Measurements from ENCODE around the gene DLG2.

The DLG2 gene

DNA sequence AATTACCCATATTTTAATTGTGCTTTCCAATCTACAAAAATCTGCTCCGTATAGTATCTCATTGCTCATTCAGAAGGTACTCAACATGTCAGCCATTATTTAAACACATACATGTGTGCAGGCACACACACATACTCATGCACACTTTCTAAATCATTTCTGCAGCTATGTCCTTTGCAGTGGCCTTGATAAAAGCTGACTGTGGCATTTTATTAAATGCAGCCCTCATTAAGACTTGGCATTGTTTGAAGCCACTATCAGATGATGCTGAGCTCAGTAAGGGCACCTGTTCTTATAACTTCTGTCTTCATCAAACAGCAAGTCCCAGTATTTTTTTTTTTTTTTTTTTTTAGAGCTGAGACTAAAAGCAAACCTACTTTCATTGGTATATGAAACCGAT lies 1269.1 kb downstream of the DLG2 start:
- no peaks in the 10 kb centered on the region for H3K9me3 ChIP-seq (ENCODE audit: control extremely low read depth in 1 of 5, control insufficient read depth in 4 of 5, insufficient read depth in 2 of 5, low read depth in 1 of 5, low read length in 4 of 5)
- no peak overlapping the region for H3K4me3 ChIP-seq (ENCODE audit: control insufficient read depth in 1 of 7, extremely low read depth in 1 of 7, insufficient read depth in 4 of 7, low read depth in 2 of 7, low read length in 6 of 7)
- no peaks in the 10 kb centered on the region for H3K27me3 ChIP-seq (replicated peaks in 2 of 5; ENCODE audit: control insufficient read depth in 4 of 5, insufficient read depth in 5 of 5, low read length in 4 of 5)
- H3K36me3 ChIP-seq (ENCODE audit: control insufficient read depth in 4 of 4, insufficient read depth in 4 of 4, low read length in 3 of 4): no peaks in the 10 kb centered on the region
- DNase-seq: no peak
- no peak overlapping the region for H3K27ac ChIP-seq (ENCODE audit: insufficient read depth in 1 of 2, low read depth in 1 of 2, low read length in 2 of 2, poor library complexity in 1 of 2, severe bottlenecking in 2 of 2)
- ChIA-PET POLR2A (no interaction called here), CTCF (no interaction called here)
- WGBS (ENCODE audit: insufficient coverage): 100% methylated on average over 1 of the region's 2 CpGs
- no peaks in the 10 kb centered on the region for H3K4me1 ChIP-seq (ENCODE audit: control extremely low read depth in 1 of 4, control insufficient read depth in 4 of 4, insufficient read depth in 4 of 4, low read length in 3 of 4)

GRCh38 chr11:84355911-84356310 lies 1271.2 kb downstream of the DLG2 start:
- CTCF ChIA-PET: no interaction called here

DNA sequence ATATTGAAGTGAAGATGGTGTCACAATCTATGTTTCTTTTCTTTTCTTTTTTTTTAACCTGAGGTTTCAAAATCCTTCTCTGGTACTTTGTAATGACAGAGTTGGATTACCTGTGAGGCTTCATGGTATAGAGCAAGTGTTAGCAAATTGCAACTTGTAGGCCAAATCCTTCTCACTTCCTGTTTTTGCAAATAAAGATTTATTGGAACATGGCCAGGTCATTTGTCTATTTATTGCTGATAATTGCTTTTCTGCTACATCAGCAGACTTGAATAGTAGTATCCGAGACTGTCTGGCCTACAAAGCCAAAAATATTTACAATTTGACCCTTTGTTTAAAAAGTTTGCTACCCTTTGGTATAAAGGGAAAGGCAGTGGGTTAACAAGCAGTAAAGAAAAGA lies 1281.5 kb downstream of the DLG2 start:
- H3K36me3 ChIP-seq (ENCODE audit: control insufficient read depth in 4 of 4, insufficient read depth in 4 of 4, low read length in 3 of 4): no peaks in the 10 kb centered on the region
- no peak overlapping the region for H3K27ac ChIP-seq (ENCODE audit: insufficient read depth in 1 of 2, low read depth in 1 of 2, low read length in 2 of 2, poor library complexity in 1 of 2, severe bottlenecking in 2 of 2)
- DNase-seq: no peak
- WGBS (ENCODE audit: insufficient coverage): no CpG with 5 or more reads among the region's 1 CpG
- ChIA-PET POLR2A (no interaction called here), CTCF (no interaction called here)
- no peak overlapping the region for H3K4me3 ChIP-seq (ENCODE audit: control insufficient read depth in 1 of 7, extremely low read depth in 1 of 7, insufficient read depth in 4 of 7, low read depth in 2 of 7, low read length in 6 of 7)
- H3K4me1 ChIP-seq (ENCODE audit: control extremely low read depth in 1 of 4, control insufficient read depth in 4 of 4, insufficient read depth in 4 of 4, low read length in 3 of 4): no peaks in the 10 kb centered on the region
- H3K9me3 ChIP-seq (ENCODE audit: control extremely low read depth in 1 of 5, control insufficient read depth in 4 of 5, insufficient read depth in 2 of 5, low read depth in 1 of 5, low read length in 4 of 5): no peaks in the 10 kb centered on the region
- no peaks in the 10 kb centered on the region for H3K27me3 ChIP-seq (replicated peaks in 2 of 5; ENCODE audit: control insufficient read depth in 4 of 5, insufficient read depth in 5 of 5, low read length in 4 of 5)

More at GRCh38 chr11:84355911-84356310, 1271.2 kb downstream of the DLG2 start:
- POLR2A ChIA-PET: no interaction called here
- Histone ChIP-seq H3K9me3 (ENCODE audit: control extremely low read depth in 1 of 5, control insufficient read depth in 4 of 5, insufficient read depth in 2 of 5, low read depth in 1 of 5, low read length in 4 of 5) (no peaks in the 10 kb centered on the region), H3K27ac (ENCODE audit: insufficient read depth in 1 of 2, low read depth in 1 of 2, low read length in 2 of 2, poor library complexity in 1 of 2, severe bottlenecking in 2 of 2) (no peak overlapping the region), H3K4me3 (ENCODE audit: control insufficient read depth in 1 of 7, extremely low read depth in 1 of 7, insufficient read depth in 4 of 7, low read depth in 2 of 7, low read length in 6 of 7) (no peak overlapping the region), H3K36me3 (ENCODE audit: control insufficient read depth in 4 of 4, insufficient read depth in 4 of 4, low read length in 3 of 4) (no peaks in the 10 kb centered on the region), H3K27me3 (replicated peaks in 2 of 5; ENCODE audit: control insufficient read depth in 4 of 5, insufficient read depth in 5 of 5, low read length in 4 of 5) (no peaks in the 10 kb centered on the region), H3K4me1 (ENCODE audit: control extremely low read depth in 1 of 4, control insufficient read depth in 4 of 4, insufficient read depth in 4 of 4, low read length in 3 of 4) (no peaks in the 10 kb centered on the region)
- no peak for DNase-seq

- ChIA-PET POLR2A (no interaction called here), CTCF (no interaction called here)
- H3K4me3 ChIP-seq (ENCODE audit: control insufficient read depth in 1 of 7, extremely low read depth in 1 of 7, insufficient read depth in 4 of 7, low read depth in 2 of 7, low read length in 6 of 7): no peak overlapping the region
- H3K9me3 ChIP-seq (ENCODE audit: control extremely low read depth in 1 of 5, control insufficient read depth in 4 of 5, insufficient read depth in 2 of 5, low read depth in 1 of 5, low read length in 4 of 5): no peaks in the 10 kb centered on the region
- no peaks in the 10 kb centered on the region for H3K4me1 ChIP-seq (ENCODE audit: control extremely low read depth in 1 of 4, control insufficient read depth in 4 of 4, insufficient read depth in 4 of 4, low read length in 3 of 4)
- WGBS (ENCODE audit: insufficient coverage): 100% methylated on average over 1 of the region's 3 CpGs
- no peaks in the 10 kb centered on the region for H3K36me3 ChIP-seq (ENCODE audit: control insufficient read depth in 4 of 4, insufficient read depth in 4 of 4, low read length in 3 of 4)
- no peak for DNase-seq
- no peaks in the 10 kb centered on the region for H3K27me3 ChIP-seq (replicated peaks in 2 of 5; ENCODE audit: control insufficient read depth in 4 of 5, insufficient read depth in 5 of 5, low read length in 4 of 5)
- H3K27ac ChIP-seq (ENCODE audit: insufficient read depth in 1 of 2, low read depth in 1 of 2, low read length in 2 of 2, poor library complexity in 1 of 2, severe bottlenecking in 2 of 2): no peak overlapping the region
Observed at GRCh38 chr11:84345027-84345426, 1282.1 kb downstream of the DLG2 start.

- ChIA-PET POLR2A (no interaction called here), CTCF (interaction anchor here (1.3 kb wide), 1 partner anchor 14 kb away, joined by 3 read pairs; no protein-coding TSS in a partner anchor)
- H3K9me3 ChIP-seq (ENCODE audit: control extremely low read depth in 1 of 5, control insufficient read depth in 4 of 5, insufficient read depth in 2 of 5, low read depth in 1 of 5, low read length in 4 of 5): no peaks in the 10 kb centered on the region
- WGBS (ENCODE audit: insufficient coverage): no CpG with 5 or more reads among the region's 3 CpGs
- no peaks in the 10 kb centered on the region for H3K36me3 ChIP-seq (ENCODE audit: control insufficient read depth in 4 of 4, insufficient read depth in 4 of 4, low read length in 3 of 4)
- no peaks in the 10 kb centered on the region for H3K4me1 ChIP-seq (ENCODE audit: control extremely low read depth in 1 of 4, control insufficient read depth in 4 of 4, insufficient read depth in 4 of 4, low read length in 3 of 4)
- H3K4me3 ChIP-seq (ENCODE audit: control insufficient read depth in 1 of 7, extremely low read depth in 1 of 7, insufficient read depth in 4 of 7, low read depth in 2 of 7, low read length in 6 of 7): no peak overlapping the region
- no peaks in the 10 kb centered on the region for H3K27me3 ChIP-seq (replicated peaks in 2 of 5; ENCODE audit: control insufficient read depth in 4 of 5, insufficient read depth in 5 of 5, low read length in 4 of 5)
- no peak for DNase-seq
- H3K27ac ChIP-seq (ENCODE audit: insufficient read depth in 1 of 2, low read depth in 1 of 2, low read length in 2 of 2, poor library complexity in 1 of 2, severe bottlenecking in 2 of 2): no peak overlapping the region
Observed at GRCh38 chr11:84339796-84340195, 1287.3 kb downstream of the DLG2 start.

DNA sequence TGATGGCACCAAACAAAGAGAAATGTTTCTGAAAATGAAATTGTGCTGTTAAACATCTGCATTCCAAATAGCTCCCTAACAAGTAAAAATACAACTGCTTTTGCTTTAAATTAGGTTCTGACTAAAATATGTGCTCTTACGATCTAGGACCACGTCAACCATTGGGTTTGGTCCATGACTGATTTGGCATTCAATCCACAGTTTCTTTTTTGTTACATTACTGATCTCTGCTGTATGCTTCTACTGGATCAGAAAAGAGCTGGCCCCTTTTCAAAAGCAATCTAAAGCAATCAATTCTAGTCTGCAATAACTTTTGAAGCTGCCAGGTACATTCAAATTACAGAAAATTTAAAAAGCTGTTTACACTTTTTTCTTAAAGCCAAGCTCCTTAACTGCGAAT lies 1293.9 kb downstream of the DLG2 start:
- Histone ChIP-seq H3K27ac (ENCODE audit: insufficient read depth in 1 of 2, low read depth in 1 of 2, low read length in 2 of 2, poor library complexity in 1 of 2, severe bottlenecking in 2 of 2) (no peak overlapping the region), H3K27me3 (replicated peaks in 2 of 5; ENCODE audit: control insufficient read depth in 4 of 5, insufficient read depth in 5 of 5, low read length in 4 of 5) (no peaks in the 10 kb centered on the region), H3K4me1 (ENCODE audit: control extremely low read depth in 1 of 4, control insufficient read depth in 4 of 4, insufficient read depth in 4 of 4, low read length in 3 of 4) (no peaks in the 10 kb centered on the region), H3K9me3 (ENCODE audit: control extremely low read depth in 1 of 5, control insufficient read depth in 4 of 5, insufficient read depth in 2 of 5, low read depth in 1 of 5, low read length in 4 of 5) (no peaks in the 10 kb centered on the region), H3K36me3 (ENCODE audit: control insufficient read depth in 4 of 4, insufficient read depth in 4 of 4, low read length in 3 of 4) (no peaks in the 10 kb centered on the region), H3K4me3 (ENCODE audit: control insufficient read depth in 1 of 7, extremely low read depth in 1 of 7, insufficient read depth in 4 of 7, low read depth in 2 of 7, low read length in 6 of 7) (no peak overlapping the region)
- POLR2A ChIA-PET: no interaction called here
- WGBS (ENCODE audit: insufficient coverage): 63% methylated on average over 2 of the region's 3 CpGs
- CTCF ChIA-PET: interaction anchor here (0.9 kb wide), 1 partner anchor 11 kb away, joined by 3 read pairs; no protein-coding TSS in a partner anchor
- DNase-seq: no peak

GRCh38 chr11:84322211-84322610 lies 1304.9 kb downstream of the DLG2 start:
- ChIA-PET CTCF (interaction anchor here (0.7 to 0.9 kb wide), 2 partner anchors 9 to 11 kb away, joined by 3 read pairs; no protein-coding TSS in a partner anchor), POLR2A (interaction anchor here (0.6 kb wide), 1 partner anchor 577 kb away, joined by 6 read pairs; no protein-coding TSS in a partner anchor)
- no peak for DNase-seq

More at GRCh38 chr11:84322211-84322610, 1304.9 kb downstream of the DLG2 start:
- H3K4me1 ChIP-seq (ENCODE audit: control extremely low read depth in 1 of 4, control insufficient read depth in 4 of 4, insufficient read depth in 4 of 4, low read length in 3 of 4): no peaks in the 10 kb centered on the region
- no peak overlapping the region for H3K27ac ChIP-seq (ENCODE audit: insufficient read depth in 1 of 2, low read depth in 1 of 2, low read length in 2 of 2, poor library complexity in 1 of 2, severe bottlenecking in 2 of 2)
- no peaks in the 10 kb centered on the region for H3K27me3 ChIP-seq (replicated peaks in 2 of 5; ENCODE audit: control insufficient read depth in 4 of 5, insufficient read depth in 5 of 5, low read length in 4 of 5)
- no peak overlapping the region for H3K4me3 ChIP-seq (ENCODE audit: control insufficient read depth in 1 of 7, extremely low read depth in 1 of 7, insufficient read depth in 4 of 7, low read depth in 2 of 7, low read length in 6 of 7)
- H3K36me3 ChIP-seq (ENCODE audit: control insufficient read depth in 4 of 4, insufficient read depth in 4 of 4, low read length in 3 of 4): no peaks in the 10 kb centered on the region
- H3K9me3 ChIP-seq (ENCODE audit: control extremely low read depth in 1 of 5, control insufficient read depth in 4 of 5, insufficient read depth in 2 of 5, low read depth in 1 of 5, low read length in 4 of 5): no peaks in the 10 kb centered on the region

Measured in common myeloid progenitor, CD34-positive (primary cell).